HL-60 (cell line): ENCODE results near the gene ARMC2.

ENCODE experiments used
- CTCF ChIP-seq: IDR thresholded peaks from one replicate; pipeline ENCODE4 v1.5.1; 2011; ENCODE audit warnings: low read length, control low read depth, inconsistent platforms; ENCODE audit not compliant: insufficient read depth
- POLR2AphosphoS5 ChIP-seq: IDR thresholded peaks from 2 replicates; pipeline ENCODE4 v1.6.1; 2012; ENCODE audit warnings: low read depth
- REST ChIP-seq: IDR thresholded peaks from 2 replicates; pipeline ENCODE4 v1.6.1; 2012; ENCODE audit warnings: low read depth; ENCODE audit not compliant: insufficient replicate concordance

GRCh38 chr6:108846628-108847027 is 1.6 kb upstream of the ARMC2 start:
- no peak for TF ChIP-seq CTCF
- TF ChIP-seq REST = no peak
- TF ChIP-seq POLR2AphosphoS5 = no peak
